AG20443 (cell line): ENCODE measurements around the gene IMMP2L.
"Not testable (repeated sequence)": the region's sequence is repeated elsewhere in the genome, so short reads cannot be mapped to it uniquely, and the experiment has no call there.

ENCODE experiments used
- DNase-seq: peaks from one replicate; pipeline ENCODE4 v3.0.0; 2012; ENCODE audit warnings: low spot score, mixed read lengths

The IMMP2L gene

DNA sequence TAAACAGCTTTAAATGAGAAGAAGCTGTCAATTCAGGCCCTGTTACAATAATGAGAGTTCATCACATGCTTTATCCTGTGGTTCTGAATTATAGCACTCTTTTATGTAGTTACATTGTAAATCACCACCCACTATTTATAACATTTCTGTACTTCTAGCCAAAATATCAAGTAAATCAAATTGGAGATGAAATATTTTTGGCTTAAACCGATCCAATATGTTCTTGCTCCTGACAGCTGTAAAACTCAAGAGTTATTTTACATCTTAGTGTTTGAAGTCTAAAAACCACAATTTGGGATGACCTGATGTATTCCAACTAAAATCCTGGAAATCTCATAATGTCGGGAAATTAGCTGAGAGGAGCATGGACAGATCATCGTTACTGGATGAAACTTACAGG is 842.6 kb downstream of the IMMP2L start:
- no peak for DNase-seq

DNA sequence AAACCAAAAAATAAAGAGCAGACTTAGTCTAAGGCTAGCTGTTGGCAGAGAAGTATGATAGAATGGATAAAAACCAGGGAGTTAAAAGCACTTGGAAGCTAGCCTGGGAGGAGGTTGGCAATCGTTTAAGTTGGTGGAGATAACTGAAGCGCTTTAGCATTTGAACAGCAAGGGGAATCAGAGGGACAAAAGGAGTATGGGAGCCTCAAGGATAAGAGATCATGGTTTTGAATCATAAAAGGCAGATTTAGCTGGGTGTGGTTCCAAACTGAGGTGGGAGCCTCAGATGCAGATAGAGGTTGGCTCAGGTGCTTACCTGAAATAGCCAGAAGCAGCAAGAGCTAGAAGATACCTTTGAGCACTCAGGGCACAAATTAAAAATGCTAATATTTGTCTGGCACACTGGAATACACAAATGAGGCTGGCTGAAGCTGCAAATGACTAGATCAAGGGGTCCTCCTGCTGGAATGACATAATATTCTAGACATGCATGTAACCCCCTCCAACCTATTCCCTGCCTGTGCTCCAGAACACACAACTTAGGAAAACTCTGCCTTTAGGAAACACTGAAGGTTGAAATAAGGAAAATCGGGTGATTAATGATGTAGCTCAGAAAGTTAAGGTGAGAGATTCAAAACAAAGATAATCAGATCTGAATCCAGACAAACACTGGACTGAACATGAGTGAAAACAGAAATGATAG is 843.6 kb downstream of the IMMP2L start:
- no peak for DNase-seq

DNA sequence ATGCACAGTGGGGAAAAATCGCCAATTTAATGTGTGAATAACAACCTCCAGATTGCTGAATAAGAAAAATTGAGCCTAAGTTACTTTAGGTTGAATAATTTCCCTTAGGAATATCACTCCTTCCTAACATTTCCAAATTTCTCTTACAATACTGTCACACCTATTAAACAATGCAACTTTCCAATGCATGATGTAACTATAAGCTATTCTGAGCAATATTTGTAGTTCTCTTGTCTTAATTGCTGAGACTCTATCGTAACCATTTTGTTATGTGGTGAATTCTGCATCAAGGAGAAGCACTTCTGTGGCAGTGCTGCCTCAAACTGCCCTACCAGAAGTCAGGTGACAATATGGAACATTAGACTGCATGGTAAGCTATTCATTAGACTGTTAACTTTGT is 858.1 kb downstream of the IMMP2L start:
- DNase-seq = no peak

DNA sequence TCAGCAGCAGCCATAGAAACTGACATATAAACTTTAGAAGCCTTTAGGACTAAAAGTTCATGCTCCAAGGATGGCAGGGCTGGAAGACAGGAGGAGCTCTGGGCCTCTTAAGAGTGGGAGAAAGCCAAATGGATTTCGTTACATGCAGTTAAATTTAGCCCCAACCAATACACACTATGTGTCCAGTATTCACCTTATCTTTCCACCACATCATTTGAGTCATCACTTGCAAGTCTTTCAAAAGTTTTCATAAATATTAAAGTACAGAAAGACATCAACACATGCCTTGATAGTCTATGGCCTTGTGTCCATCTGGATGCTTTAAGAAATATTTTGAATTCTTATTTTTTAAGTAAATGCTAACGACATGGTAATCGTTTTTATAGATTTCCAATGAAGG is 863.7 kb downstream of the IMMP2L start:
- DNase-seq = no peak

DNA sequence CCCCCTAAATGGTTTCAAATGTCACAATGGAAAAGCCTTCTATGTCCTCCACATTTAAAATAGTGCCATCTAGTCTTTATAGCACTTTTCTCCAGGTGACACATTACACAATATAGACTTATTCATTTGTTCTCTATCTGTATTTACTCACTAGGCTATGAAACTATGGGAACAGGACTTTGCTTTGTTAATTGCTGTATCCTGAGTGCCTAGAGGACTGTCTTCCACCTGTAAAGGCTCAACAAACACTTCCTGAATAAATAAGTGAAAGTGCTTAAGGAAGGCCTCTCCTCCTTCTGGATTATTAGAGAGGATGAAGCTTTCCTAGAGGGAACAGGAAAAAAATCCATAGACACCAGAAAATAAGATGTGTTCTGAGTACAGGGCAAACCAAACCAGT is 868.9 kb downstream of the IMMP2L start:
- DNase-seq = no peak

DNA sequence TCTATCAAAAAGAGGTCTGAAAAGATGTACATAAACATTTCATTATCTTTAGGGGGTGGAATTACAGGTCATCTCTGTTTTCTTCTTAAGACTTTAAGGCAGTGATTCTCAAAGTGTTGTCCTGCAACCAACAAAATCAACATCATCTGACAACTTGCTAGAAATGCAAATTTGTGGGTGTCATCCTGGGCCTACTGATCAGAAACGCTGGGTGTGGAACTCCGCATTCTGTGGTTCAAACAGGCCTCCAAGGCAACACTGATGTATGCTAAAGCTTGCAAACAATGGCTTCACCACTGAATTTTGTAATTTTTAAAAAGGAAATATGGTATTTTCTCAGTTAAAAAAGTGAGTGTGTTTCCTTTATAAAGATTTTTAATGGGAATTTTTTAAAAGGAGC is 873.4 kb downstream of the IMMP2L start:
- no peak for DNase-seq

DNA sequence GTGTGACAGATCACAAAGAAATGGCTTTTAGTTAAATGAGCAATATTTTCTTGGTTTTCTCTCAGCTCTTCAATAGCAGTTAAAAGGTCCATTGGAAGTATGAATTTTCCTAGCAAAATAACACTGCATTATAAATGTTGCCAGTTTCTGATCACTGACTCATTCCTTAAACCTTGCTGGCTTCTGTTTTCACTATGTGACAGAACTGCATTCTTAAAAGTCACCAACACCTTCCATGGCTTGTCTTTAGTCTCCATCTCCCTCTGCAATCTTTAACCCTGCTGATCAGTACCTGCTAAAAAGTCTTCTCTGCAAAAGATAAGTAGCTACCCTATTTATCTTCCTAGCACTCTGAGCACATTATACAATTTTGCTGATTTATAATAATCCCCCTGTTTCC is 876.4 kb downstream of the IMMP2L start:
- DNase-seq = no peak

DNA sequence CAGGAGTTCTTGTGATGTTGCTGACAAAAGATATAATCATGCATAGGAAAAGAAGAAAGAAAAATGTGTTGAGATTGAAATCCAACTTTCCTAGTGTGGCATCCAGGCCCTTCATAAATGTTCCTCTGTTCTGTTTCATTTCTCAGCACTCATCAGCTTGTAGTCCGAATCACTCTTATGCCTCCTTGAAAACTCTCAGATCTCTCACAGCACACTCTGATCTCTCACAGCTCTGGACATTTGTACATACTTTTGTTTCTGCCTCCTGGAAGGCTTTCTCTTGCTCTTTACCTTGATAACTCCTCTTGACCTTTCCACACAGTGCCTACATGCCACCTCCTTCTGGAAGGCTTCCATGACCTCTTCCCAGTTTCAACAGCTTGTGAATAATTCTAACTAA is 880.4 kb downstream of the IMMP2L start:
- no peak for DNase-seq

DNA sequence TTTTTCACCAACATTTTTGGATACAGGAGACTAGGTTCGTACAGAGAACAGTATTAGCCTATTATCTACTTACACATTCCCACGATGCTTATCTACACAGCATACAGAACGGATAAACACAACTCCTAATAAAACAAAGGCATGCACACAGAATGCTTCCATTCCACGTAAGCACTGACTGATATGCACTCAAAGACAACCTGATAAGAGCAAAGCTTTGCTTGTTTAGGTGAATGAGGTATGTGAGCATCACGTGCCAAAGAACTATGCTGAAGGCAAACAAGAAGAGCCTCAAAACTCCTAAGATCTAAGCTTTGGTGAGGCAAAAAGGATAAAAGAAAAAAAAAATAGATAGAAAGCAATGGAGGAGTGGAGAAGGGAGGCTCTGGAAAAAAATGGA is 884.9 kb downstream of the IMMP2L start:
- no peak for DNase-seq

DNA sequence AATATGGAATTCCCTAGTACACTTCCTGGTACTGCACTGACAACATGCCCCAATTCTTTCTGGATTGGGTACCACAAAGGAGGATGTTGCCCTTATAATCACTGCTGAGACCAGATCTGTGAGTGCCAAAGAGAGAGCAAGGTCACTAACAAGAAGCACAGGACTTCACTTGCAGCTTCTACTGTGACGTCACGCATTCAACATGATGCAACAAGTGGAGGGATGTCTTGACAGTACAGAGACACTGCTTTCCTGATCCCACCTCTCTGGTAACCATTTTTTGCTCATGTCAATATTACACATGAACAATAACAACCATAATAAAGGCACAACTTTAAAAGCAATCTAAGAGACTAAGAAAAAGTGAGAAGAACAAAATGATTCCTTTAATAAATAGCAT is 885.5 kb downstream of the IMMP2L start:
- DNase-seq = no peak

DNA sequence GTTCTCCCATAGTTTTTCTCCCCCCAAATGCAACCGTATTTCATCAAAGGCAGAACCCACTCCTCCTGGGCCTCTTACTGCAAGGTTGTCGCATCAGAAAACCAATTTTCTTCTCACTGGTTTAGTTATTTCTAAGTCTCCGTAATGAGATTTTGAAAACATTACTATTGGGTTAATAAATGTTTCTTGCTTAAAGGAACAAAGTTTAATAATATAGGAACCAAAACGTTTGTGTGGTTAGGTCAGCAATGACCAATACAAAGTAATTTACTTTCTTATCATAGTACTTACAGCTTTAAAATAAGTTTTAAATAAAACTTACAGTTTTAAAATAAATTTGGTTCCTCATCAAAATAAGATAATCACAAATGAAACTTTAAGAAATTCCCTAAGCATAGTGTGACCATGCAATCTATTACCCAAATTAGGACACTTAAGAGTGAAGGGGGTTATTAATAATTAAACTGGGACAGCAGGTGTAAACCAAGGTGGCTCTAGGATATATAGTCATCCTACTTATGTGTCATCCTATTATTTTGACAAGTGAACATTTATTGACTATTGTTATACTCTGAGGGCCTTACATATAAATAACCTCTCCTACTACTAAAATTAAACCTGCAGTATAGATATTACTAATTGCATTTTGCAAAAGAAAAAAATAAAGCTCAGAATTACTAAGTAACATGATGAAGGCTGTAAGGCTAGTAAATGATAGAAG is 886.7 kb downstream of the IMMP2L start:
- no peak for DNase-seq

DNA sequence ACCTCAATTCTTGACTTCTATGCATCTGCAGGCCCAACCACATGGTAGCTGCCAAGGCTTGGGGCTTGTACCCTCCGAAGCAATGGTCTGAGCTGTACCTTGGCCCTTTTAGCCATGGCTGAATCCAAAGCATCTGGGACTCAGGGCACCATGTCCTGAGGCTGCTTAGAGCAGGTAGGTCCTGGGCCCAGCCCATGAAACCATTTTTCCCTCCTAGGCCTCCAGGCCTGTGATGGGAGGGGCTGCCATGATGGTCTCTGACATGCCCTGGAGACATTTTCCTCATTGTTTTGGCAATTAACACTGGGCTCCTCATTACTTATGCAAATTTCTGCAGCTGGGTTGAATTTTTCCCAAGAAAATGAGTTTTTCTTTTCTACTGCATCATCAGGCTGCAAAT is 889.1 kb downstream of the IMMP2L start:
- DNase-seq = no peak

DNA sequence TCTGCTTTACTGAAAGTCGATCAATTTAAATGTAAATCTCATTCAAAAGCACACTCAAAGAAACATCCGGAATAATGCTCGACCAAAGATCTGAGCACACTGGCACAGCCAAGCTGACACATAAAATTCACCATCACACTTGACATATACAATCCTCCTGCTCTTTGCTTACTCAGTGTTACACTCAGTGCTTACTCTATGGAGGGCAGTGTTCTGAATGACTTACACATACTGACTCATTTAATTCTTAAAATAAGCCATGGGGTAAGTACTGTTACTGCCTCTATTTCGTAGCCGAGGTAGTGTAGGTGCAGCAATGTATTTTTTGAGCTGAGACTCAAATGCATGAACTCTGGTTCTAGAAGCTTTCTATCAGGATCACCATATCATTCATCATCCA is 892.9 kb downstream of the IMMP2L start:
- no peak for DNase-seq

DNA sequence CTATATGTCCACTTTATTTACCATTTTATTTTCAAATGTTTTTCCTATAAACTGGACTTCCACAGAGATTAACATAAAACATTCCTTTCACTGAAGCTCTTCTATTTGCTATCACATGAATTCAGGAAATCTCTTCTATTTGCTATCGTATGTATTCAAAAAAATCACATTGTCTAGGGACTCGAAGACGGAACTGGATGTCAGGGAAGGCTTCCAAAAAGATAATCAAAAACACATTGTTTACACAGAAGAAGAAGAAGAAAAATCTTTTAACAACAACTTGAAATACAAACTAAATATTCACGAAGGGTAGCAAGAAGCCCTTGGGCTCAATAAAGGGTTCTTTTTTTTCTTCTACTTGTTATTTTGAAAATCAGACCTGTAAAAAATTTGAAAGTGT is 897.5 kb downstream of the IMMP2L start:
- DNase-seq = no peak

DNA sequence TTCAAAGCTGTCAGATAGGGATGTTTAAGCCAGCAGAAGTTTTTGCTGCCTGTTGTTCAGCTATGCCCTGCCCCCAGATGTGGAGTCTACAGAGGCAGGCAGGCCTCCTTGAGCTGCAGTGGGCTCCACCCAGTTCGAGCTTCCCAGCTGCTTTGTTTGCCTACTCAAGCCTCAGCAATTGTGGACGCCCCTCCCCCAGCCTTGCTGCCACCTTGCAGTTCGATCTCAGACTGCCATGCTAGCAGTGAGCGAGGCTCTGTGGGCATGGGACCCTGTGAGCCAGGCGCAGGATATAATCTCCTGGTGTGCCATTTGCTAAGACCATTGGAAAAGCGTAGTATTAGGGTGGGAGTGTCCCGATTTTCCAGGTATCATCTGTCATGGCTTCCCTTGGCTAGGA is 901.7 kb downstream of the IMMP2L start:
- not testable (repeated sequence) for DNase-seq

DNA sequence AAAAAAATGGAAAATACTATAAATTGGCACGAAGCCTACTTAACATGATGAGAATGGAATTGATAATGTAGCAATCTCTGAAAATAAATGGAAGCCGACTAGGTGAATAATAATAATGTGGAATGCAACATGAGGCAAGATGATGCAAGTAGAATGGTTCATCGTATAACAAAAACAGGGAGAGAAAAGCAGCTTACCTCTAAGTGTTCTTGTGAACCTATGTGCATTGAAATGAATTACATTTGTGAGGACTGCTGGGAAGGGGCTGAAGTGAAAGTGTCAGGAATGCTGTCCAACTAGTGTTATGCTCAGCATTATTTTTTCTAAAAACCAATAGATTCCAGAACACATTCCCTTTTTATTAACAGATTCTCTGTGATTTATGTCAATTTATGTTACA is 912.0 kb downstream of the IMMP2L start:
- DNase-seq = no peak

DNA sequence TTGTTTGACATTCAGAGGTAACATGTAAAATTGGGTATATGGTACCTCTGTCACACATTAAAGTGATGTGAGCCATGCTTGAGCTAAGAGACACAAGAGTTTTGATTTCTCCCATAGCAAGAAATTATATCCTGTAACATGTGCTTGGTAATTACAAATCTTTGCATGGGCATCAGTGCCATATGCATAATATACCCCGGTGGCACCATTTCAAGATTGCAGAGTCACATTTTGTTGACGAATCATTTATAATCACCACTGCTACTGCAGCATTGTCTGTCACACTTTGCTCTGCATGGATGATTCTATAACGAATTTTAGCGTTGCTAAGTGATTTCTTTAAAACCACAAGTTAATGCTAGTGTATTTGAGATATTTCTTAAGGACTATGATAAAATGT is 915.0 kb downstream of the IMMP2L start:
- DNase-seq = no peak

DNA sequence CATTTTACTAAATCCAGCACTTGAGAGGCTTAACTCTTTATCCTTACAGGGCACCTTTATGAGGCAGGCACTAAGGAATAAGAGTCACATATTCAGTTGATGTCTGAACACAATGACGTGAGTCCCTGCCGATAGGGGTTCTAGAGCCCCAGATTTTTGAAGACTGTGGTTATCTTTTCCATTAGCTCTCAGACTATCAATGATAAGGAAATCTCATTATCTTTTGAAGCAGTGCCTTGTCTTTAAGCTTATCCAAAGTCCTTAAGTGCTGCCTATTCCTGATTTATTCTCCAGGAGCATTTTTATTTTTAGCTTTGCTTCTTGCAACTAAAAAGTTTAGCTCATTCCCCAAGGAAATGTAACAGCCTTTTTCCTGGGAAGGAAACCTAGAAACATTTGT is 915.5 kb downstream of the IMMP2L start:
- no peak for DNase-seq

DNA sequence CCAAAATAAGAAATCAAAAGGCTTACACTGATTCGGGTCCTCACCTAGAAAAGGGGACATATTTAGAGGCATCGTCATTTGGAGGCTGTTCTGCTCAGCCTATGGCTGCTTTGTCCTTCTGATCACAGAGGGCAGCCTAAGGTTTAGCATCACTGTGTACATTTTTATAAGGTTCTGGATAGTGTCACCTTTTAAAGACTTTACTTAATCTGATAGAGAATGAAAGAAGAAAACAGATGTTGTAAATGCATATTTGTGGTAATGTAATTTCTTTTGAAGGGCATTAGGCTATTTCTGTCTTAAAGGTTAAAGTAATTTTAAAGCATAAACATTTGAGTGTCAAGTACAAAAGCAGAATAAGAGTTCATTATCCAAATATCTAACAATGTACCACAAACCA is 916.7 kb downstream of the IMMP2L start:
- no peak for DNase-seq

DNA sequence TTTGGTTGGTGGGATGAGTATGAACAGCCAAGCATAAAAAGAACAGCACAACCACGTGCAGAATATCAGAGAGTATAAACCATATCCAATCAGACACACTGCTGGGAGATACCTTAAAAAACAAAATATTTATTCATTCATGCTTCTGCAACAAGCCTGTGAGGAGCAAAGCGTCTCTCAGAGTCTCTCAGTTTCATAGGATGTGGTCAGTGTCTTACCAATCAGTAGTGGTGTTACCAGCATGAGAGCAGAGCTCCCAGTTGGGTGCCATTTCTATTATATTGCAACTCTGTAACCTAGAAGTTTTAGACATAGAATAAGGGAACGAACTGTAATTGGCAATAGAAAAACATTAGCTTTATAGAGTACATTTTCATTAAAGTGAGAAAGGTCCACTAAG is 917.2 kb downstream of the IMMP2L start:
- no peak for DNase-seq

DNA sequence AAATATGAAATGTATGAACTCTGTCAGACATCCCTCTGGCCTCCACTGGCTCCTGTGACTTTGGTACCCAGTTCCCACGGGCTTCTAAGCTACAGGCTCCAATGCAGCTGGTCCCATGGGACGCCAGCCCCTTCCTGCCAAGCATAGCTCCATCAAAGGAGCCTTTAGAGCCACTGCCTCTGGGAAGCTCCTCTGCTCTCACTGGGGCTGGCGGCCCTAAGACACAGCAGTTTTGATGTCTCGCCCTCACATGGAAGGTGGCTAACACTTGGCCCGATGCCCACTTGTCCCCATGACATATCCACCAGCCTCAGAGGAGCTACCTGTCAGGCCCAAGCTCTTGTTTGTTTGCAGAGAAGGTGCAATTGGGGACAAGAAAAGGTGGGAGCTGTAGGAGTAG is 925.0 kb downstream of the IMMP2L start:
- no peak for DNase-seq

DNA sequence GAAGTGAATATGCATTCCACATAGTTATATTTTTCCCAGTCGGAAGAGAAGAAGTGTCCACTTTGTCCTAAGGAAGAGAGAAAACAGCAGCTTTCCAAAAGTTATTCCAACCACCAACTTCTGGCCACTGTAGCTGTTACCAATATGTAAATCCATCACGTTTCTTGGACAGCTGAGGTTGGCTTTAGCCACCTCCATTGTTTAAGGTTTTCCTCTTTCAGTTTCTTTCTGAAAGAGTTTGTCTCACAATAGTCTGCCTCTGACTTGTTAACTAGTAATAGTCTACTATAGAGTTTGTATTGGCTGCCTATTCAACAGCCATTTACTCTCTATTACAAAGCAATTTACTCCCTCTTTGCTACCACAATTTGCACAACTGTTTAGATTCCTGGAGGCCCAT is 929.0 kb downstream of the IMMP2L start:
- DNase-seq = no peak

DNA sequence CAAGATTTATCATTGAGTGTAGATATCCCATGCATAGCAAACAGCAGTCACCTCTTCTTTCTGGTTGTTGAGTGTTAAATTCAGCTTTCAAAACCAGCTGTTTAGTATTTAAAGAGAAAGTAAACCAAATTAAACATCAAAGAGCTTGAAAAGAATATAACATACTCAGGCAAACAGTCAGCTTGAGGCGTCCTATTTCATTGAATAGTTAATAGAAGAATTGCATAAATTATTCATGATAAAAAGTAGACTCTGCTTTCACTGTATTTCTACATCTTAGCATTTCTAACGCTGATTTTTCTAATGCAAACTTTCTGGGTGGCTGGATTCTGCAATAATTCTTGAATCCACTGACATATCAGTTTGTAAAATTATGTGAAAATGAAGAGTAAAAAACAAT is 935.9 kb downstream of the IMMP2L start:
- no peak for DNase-seq

DNA sequence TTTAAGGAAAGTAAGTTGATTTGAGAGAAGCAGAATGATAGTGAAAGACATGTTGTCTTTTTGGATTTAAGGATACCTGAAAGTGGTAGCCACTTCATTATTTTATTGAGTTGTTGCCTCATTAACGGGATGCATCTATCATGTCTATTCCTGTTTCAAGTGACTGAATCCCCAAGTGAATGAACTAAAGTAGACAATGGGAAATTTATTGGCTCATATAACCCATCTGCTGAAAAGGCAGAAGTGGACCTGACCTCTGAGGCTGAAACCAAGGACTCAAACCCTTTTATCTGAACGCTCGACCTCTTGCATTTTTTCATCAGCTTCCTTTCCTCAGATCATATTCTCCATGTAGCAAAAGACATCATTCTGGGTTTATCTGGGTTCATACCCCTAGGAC is 937.0 kb downstream of the IMMP2L start:
- DNase-seq = no peak
